Uterus (tissue), 2 donors: ENCODE data around the gene SCYGR3.

Source experiments
- CTCF ChIP-seq, 4 experiments: fragments of 200-600 bp in 2 of 4; fragments of 450-650 bp in 2 of 4; sonication (generic) in 2 of 4; IDR thresholded peaks; one replicate each; pipeline ENCODE4 v1.5.1; 2016 to 2019; ENCODE audit warnings: antibody characterized with exemption in 4 of 4, mild to moderate bottlenecking in 2 of 4, moderate library complexity in 1 of 4
- POLR2A ChIP-seq, 2 donors: fragments of 450-650 bp; IDR thresholded peaks; one replicate each; pipeline ENCODE4 v1.6.1; 2016; ENCODE audit warnings: antibody characterized with exemption in 2 of 2, mild to moderate bottlenecking in 1 of 2, moderate library complexity in 1 of 2

DNA sequence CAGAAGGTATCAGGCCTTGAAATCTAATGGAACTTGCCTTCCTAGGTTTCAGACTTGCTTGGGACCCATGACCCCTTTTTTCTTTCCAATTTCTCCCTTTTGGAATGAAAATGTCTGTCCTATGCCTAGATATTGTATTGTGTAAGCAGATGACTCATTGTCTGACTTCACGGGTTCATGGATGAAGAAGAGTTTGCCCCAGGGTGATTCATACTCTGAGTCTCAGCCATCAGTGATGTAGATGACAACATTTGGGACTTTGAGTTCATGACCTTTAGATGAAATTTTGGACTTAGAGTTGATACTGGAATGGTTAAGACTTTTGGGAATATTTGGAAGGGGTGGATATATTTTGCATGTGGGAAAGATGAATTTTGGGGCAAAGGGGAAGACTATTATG is 40.8 kb upstream of the SCYGR3 start:
- no peak for TF ChIP-seq CTCF (IDR thresholded peaks at IDR 0.05)
- TF ChIP-seq POLR2A (IDR thresholded peaks at IDR 0.05) = no peak
